HG02870 (cell line): ENCODE measurements around the gene ZNF268.

ENCODE experiments used
- ATAC-seq: cut with Tn5 transposase; IDR thresholded peaks from one replicate; pipeline ENCODE4 v1.9.1; 2021; ENCODE audit warnings: mild to moderate bottlenecking, moderate library complexity; ENCODE audit not compliant: unreplicated experiment

The ZNF268 gene

DNA sequence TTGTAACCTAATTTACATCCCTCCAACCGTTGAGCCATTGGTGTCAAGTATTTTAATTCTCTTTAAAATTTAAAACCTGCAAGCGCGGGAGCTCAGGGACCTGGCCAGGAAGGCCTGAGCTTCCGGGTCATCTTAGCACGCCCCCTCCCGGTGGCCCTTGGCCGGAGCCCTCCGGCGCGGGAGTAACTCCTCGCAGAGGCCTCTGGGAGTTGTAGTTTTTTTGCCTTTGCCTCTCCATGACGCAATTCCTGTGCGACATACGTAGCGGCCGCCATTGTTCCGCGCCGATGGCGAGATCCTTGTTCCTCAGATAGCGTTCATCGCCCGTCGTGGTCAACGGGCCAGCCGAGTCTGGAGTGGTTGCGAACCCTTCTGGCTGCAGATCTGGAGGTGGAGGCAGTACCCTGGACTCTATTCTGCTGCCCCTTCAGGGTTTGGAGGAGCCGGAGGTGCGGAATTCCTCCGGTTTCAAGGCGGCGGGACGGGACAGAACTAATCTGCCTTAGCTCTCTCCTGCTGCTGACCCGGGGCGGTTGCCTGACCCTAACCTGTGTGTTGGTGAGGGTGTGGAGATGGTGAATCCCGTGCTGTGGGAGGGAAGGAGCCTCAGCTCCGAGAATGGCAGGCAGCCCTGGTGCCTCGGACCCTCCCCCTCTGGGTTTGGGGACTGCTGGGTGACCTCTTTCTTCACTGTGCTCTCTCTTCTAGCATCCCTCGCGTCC is at the start of gene ZNF268:
Gene ZNF268, plus strand, starts transcription at position 258 of the 722 bp plus-strand sequence. CDS start 503 bp downstream, outside the sequence.
- peak; percentile 93 for ATAC-seq

DNA sequence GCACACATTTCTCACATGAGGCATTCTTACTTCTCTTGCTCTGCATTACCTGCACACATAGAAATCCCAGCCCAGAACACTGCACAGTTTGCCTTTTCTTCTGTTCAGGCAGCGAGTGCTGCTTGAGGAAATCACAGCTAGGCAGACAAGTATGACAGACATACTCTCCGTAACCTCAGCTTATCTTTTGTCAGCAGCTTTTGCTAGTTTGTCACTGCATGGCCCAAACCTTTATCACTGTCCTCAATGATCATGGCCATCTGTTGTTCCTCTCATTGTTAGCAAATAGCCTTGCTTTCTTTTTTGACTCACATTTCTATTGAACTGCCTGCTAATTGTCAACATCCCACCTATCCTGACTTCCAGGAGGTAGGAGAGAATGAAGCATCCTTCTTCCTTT is 45.5 kb upstream of the ZNF268 start:
- ATAC-seq, result no peak

DNA sequence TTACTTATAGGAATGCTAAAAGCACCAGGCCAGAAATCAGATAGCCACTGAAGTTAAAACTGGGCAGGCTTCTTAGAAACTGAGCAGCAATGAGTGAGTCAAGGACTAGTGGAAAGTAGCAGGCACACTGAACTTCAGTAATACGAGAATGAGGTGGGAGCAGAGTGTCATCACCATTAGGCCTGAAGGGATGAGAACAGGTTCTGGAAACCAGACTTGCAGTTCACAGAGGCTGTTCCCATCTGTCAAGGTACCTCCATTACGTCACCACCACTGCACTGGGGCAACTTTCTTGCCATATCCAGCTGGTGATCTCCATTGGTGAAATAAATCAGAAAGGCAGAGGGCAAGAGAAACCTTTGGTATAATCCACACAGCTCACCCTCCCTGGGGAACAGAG is 35.3 kb upstream of the ZNF268 start:
- no peak for ATAC-seq

DNA sequence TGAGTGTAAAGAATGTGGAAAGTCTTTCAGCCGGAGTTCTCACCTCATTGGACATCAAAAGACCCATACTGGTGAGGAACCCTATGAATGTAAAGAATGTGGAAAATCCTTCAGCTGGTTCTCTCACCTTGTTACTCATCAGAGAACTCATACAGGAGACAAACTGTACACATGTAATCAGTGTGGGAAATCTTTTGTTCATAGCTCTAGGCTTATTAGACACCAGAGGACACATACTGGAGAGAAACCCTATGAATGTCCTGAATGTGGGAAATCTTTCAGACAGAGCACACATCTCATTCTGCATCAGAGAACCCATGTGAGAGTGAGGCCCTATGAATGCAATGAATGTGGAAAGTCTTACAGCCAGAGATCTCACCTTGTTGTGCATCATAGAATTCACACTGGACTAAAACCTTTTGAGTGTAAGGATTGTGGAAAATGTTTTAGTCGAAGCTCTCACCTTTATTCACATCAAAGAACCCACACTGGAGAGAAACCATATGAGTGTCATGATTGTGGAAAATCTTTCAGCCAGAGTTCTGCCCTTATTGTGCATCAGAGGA is 25.1 kb upstream of the ZNF268 start:
- no peak for ATAC-seq

GRCh38 chr12:133165776-133166175 is 15.5 kb upstream of the ZNF268 start:
- ATAC-seq, result no peak

- no peak for ATAC-seq
These were observed 8.8 kb upstream of the ZNF268 start for GRCh38 chr12:133172491-133172890.

- ATAC-seq, result no peak
These were observed 6.4 kb upstream of the ZNF268 start for GRCh38 chr12:133174901-133175300.

GRCh38 chr12:133180669-133181068 is 626 bp upstream of the ZNF268 start:
- no peak for ATAC-seq

- ATAC-seq, result no peak
These were observed 8.9 kb downstream of the ZNF268 start for GRCh38 chr12:133190176-133190575.

- ATAC-seq, result no peak
These were observed 11.6 kb downstream of the ZNF268 start for GRCh38 chr12:133192847-133193246.

GRCh38 chr12:133201888-133202287 is 20.6 kb downstream of the ZNF268 start:
- no peak for ATAC-seq

GRCh38 chr12:133202493-133203343 is 21.4 kb downstream of the ZNF268 start:
- no peak for ATAC-seq

DNA sequence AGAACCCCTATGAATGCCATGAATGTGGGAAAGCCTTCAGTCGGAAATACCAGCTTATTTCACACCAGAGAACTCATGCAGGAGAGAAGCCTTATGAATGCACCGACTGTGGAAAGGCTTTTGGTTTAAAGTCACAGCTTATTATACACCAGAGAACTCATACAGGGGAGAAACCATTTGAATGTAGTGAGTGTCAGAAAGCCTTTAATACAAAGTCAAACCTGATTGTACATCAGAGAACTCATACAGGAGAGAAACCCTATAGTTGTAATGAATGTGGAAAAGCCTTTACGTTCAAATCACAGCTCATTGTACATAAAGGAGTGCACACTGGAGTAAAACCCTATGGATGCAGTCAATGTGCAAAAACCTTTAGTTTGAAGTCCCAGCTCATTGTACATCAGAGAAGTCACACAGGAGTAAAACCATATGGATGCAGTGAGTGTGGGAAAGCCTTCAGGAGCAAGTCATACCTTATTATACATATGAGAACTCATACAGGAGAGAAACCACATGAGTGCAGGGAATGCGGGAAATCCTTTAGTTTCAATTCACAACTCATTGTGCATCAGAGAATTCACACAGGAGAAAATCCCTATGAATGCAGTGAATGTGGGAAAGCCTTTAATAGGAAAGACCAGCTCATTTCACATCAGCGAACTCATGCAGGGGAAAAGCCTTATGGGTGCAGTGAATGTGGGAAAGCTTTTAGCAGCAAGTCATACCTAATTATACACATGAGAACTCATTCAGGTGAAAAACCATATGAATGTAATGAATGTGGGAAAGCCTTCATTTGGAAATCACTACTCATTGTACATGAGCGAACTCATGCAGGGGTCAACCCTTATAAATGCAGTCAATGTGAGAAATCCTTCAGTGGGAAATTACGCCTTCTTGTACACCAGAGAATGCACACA is 22.3 kb downstream of the ZNF268 start:
- ATAC-seq, result no peak

GRCh38 chr12:133204264-133204603 is 22.9 kb downstream of the ZNF268 start:
- ATAC-seq, result no peak

DNA sequence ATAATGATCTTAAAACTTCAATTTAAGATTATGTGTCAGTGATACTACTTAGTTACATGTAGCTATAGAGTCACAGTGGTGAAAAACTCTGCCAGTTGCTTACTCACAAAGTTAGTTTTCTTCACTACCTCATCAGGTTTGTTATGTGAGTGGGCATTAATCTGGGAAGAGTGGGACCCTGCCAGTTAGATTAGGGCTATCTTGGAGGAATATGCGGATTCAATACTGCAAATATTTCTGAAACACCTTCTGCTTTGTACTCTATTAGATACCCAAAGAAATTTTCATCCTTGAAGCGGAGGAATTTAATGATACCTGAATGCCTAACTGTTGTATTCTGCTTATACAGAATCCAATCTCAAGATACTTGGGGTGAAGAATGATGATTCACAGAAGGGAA is 25.1 kb downstream of the ZNF268 start:
- ATAC-seq, result no peak

GRCh38 chr12:133215724-133216123 is 34.4 kb downstream of the ZNF268 start:
- no peak for ATAC-seq

- no peak for ATAC-seq
These were observed 35.9 kb downstream of the ZNF268 start for GRCh38 chr12:133217219-133217618.

DNA sequence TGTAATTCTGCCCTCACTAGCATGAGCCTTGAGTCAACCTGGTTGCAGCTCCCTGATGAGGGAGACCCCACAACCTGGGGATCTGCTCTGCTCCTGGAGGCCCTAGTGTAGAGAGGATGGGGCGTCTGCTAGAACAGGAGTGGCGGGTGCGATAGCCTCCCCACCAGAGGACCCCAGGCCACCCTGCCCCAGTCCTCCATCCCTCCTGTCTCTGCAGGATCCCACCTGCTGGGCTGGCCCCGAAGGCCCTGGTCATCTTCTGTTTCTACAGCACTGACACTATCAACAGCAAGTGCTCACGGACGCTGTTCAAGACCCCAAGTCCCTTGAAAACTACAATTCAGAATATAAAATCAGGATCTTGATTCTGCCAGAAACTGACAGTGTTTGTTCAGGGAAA is 39.2 kb downstream of the ZNF268 start:
- no peak for ATAC-seq

DNA sequence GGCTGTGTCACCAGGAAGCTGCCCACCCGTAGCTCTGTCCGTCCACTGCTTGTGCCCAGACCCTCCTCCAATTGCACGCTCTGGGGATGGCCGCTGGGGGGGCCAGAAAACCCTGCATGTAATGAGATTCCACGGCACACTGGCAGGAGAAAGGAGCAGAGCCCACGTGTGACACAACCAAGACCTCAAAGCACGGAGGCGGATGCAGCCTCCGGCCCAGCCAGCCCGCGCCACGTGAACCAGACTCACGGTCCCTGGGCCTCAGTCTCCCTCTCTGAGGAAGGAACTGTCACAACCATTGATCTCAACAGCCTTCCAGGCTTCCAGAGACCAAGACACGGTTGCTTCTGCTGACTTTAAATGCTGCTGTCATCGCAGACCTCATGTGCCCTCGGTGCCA is 39.9 kb downstream of the ZNF268 start:
- no peak for ATAC-seq

DNA sequence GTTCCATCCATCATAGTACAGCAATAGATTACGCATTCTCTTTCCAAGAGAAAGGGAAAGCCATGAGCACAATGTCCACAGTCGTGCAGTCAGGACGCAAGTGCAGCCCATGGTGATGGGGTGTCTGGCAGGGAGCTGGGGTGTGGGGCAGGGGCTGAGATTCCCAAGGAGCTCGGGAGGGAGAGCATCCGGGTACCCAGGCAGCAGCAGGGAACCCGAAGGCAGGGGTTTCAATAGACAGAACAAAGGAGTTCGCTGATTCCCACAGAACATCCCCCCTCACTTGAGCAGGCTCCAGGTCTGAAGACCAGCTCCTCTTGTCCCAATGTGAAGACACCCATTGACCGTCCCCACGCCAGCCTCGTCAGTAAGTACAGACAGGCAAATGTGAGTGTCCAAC is 40.9 kb downstream of the ZNF268 start:
- ATAC-seq, result no peak

GRCh38 chr12:133225527-133225926 is 44.2 kb downstream of the ZNF268 start:
- ATAC-seq, result no peak
